CD14-positive monocyte (primary cell): ENCODE results near the gene DENND1B. TPM values are rescaled to one million over a fixed set of nuclear protein-coding genes. Genes with fewer than 3 reads are reported as not detected.

Experiments
- DNase-seq, 3 donors: peaks; one replicate each; pipeline ENCODE4 v3.0.0-alpha.2; 2011 to 2022
- H2AFZ ChIP-seq: 2 replicates; pipeline ENCODE4 v1.6.0; 2012; ENCODE audit warnings: mild to moderate bottlenecking, low read depth, low read length, inconsistent platforms; ENCODE audit not compliant: insufficient read depth, poor library complexity, severe bottlenecking
- H3K27ac ChIP-seq, 2 donors: 1 replicate in 1 of 2; 2 replicates in 1 of 2; pipeline ENCODE4 v1.5.1; 2012 to 2013; ENCODE audit warnings: low read length in 2 of 2, control low read depth in 1 of 2, inconsistent platforms in 1 of 2, low read depth in 1 of 2, mild to moderate bottlenecking in 1 of 2
- H3K27me3 ChIP-seq, 2 donors: one replicate each; pipeline versions ENCODE4 v1.6.0 to v1.6.1; 2011 to 2013; ENCODE audit warnings: low read length in 2 of 2; ENCODE audit not compliant: control insufficient read depth in 2 of 2, insufficient read depth in 2 of 2
- H3K36me3 ChIP-seq, 2 donors: replicated peaks in 1 of 2; 1 replicate in 1 of 2; 2 replicates in 1 of 2; pipeline versions ENCODE4 v1.5.1 to v1.6.1; 2012 to 2013; ENCODE audit warnings: low read length in 2 of 2, control low read depth in 1 of 2, inconsistent platforms in 1 of 2, mild to moderate bottlenecking in 1 of 2; ENCODE audit not compliant: insufficient read depth in 2 of 2, control insufficient read depth in 1 of 2
- H3K4me1 ChIP-seq, 2 donors: 1 replicate in 1 of 2; 2 replicates in 1 of 2; pipeline versions ENCODE4 v1.5.1 to v1.6.1; 2012 to 2013; ENCODE audit warnings: low read length in 2 of 2, control low read depth in 1 of 2, inconsistent platforms in 1 of 2, mild to moderate bottlenecking in 1 of 2, moderate library complexity in 1 of 2; ENCODE audit not compliant: insufficient read depth in 2 of 2, control insufficient read depth in 1 of 2
- H3K4me2 ChIP-seq: replicated peaks from 2 replicates; pipeline ENCODE3; 2012; ENCODE audit warnings: low read length, moderate library complexity, mild to moderate bottlenecking; ENCODE audit not compliant: poor library complexity, severe bottlenecking; ENCODE audit errors: extremely low read depth
- H3K4me3 ChIP-seq, 3 experiments: fragments of 200-600 bp in 1 of 3; sonication (generic) in 1 of 3; replicated peaks in 1 of 3; 1 replicate in 2 of 3; 2 replicates in 1 of 3; pipeline ENCODE4 v1.5.1; 2011 to 2013; ENCODE audit warnings: low read length in 3 of 3, mild to moderate bottlenecking in 3 of 3, control low read depth in 2 of 3, low read depth in 2 of 3, inconsistent platforms in 1 of 3, moderate library complexity in 1 of 3
- H3K79me2 ChIP-seq: 2 replicates; pipeline ENCODE4 v1.6.0; 2012; ENCODE audit warnings: mild to moderate bottlenecking, control low read depth, inconsistent platforms, low read length, moderate library complexity; ENCODE audit not compliant: insufficient read depth
- H3K9ac ChIP-seq: 2 replicates; pipeline ENCODE4 v1.6.0; 2017; ENCODE audit warnings: low read length, mild to moderate bottlenecking; ENCODE audit not compliant: insufficient read depth, poor library complexity, severe bottlenecking
- H3K9me3 ChIP-seq, 2 donors: replicated peaks in 1 of 2; 1 replicate in 1 of 2; 2 replicates in 1 of 2; pipeline versions ENCODE4 v1.5.1 to v1.6.1; 2012 to 2013; ENCODE audit warnings: low read length in 2 of 2, control low read depth in 1 of 2; ENCODE audit not compliant: control insufficient read depth in 1 of 2, insufficient read depth in 1 of 2
- H4K20me1 ChIP-seq: 2 replicates; pipeline ENCODE4 v1.6.0; 2012; ENCODE audit warnings: mild to moderate bottlenecking, low read length, control low read depth, moderate library complexity; ENCODE audit not compliant: insufficient read depth
- H3K27ac Mint-ChIP-seq, 7 donors: one replicate each; pipeline ENCODE4 v1.8.0; 2020; ENCODE audit warnings: mild to moderate bottlenecking in 7 of 7, mixed read lengths in 7 of 7, moderate library complexity in 6 of 7, inconsistent platforms in 2 of 7
- H3K27me3 Mint-ChIP-seq, 3 donors: one replicate each; pipeline ENCODE4 v1.8.0; 2021 to 2022; ENCODE audit warnings: low read depth in 3 of 3, mild to moderate bottlenecking in 3 of 3, mixed read lengths in 3 of 3, moderate library complexity in 3 of 3, inconsistent platforms in 1 of 3
- H3K36me3 Mint-ChIP-seq, 2 donors: one replicate each; pipeline ENCODE4 v1.8.0; 2020; ENCODE audit warnings: mixed read lengths in 2 of 2, inconsistent platforms in 1 of 2, mild to moderate bottlenecking in 1 of 2
- H3K4me1 Mint-ChIP-seq: one replicate; pipeline ENCODE4 v1.8.0; 2020; ENCODE audit warnings: mild to moderate bottlenecking, mixed read lengths
- H3K4me3 Mint-ChIP-seq, 2 donors: one replicate each; pipeline ENCODE4 v1.8.0; 2020; ENCODE audit warnings: mild to moderate bottlenecking in 2 of 2, mixed read lengths in 2 of 2, moderate library complexity in 1 of 2
- H3K9me3 Mint-ChIP-seq, 7 donors: one replicate each; pipeline ENCODE4 v1.8.0; 2020 to 2022; ENCODE audit warnings: mixed read lengths in 7 of 7, mild to moderate bottlenecking in 6 of 7, moderate library complexity in 6 of 7, inconsistent platforms in 2 of 7
- WGBS: methylation state at CpG from one replicate; pipeline ENCODE4 v1.1.5; 2013; ENCODE audit warnings: missing lambda C conversion rate; ENCODE audit not compliant: insufficient coverage; 5-methylcytosine and 5-hydroxymethylcytosine counted together
- intact Hi-C, 2 donors: fragments of 100-400 bp; cut with micrococcal nuclease; formaldehyde crosslinking; loops; one replicate each; pipeline versions ENCODE4 v1.15.0 to v1.15.1; 2023
- polyA plus RNA-seq, 3 donors: library from polyadenylated mRNA; depleted of rRNA in 1 of 3; unstranded in 2 of 3; stranded (reverse) in 1 of 3; fragments of 300-500 nt in 2 of 3; fragments of >200 nt in 1 of 3; fragmentation: Illumina TruSeq in 2 of 3; gene quantifications; 1 replicate in 2 of 3; 2 replicates in 1 of 3; pipeline ENCODE4 v1.2.3, GENCODE V29; 2012 to 2021
- TF ChIP-seq, protein P1 (sequence below): fragments of 200-600 bp; IDR thresholded peaks from one replicate; pipeline ENCODE4 v1.8.0; 2022; ENCODE audit warnings: antibody characterized with exemption, mild to moderate bottlenecking

DENND1B gene
- polyA plus RNA-seq, 3 donors = 3.0 to 8.2 (median 5.7) TPM

DNA sequence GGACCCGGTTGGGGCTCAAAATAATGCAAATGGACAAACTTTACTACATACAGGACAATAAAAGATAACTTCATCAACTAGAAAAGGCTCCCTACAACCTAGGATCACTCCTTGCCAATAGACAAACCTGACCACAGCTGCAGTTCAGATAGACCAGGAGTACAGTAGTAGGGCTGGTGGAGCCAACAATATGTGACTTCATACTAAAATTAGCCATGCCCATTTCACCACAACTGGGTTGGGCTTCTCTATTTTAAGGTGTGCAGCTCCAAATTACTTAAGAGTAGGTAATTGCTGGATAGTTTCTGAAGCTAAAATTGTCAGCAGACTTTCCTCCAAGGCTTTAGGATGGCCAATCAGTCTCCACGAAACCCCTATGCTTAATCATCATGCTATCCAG, 3.9 kb downstream of the DENND1B start:
- Mint-ChIP-seq H3K4me1 (peaks cover 63% of the 10 kb centered on the region), H3K9me3 (no peaks in the 10 kb centered on the region), H3K4me3 (no peak overlapping the region), H3K36me3 (peaks cover 2 to 4% of the 10 kb centered on the region in 2 donors), H3K27me3 (peaks cover 0 to 1% (median 0%) of the 10 kb centered on the region in 3 donors), H3K27ac (no peak overlapping the region)
- Histone ChIP-seq H3K9ac (no peak overlapping the region), H3K9me3 (no peaks in the 10 kb centered on the region), H3K4me2 (no peak overlapping the region), H3K4me1 (peaks cover 34 to 59% of the 10 kb centered on the region in 2 donors), H3K27me3 (no peaks in the 10 kb centered on the region), H4K20me1 (no peaks in the 10 kb centered on the region), H3K4me3 (no peak overlapping the region), H3K36me3 (no peaks in the 10 kb centered on the region), H3K27ac (no peak overlapping the region), H3K79me2 (peaks cover 66% of the 10 kb centered on the region), H2AFZ (no peak overlapping the region)
- DNase-seq = no peak
- TF ChIP-seq, protein P1, sequence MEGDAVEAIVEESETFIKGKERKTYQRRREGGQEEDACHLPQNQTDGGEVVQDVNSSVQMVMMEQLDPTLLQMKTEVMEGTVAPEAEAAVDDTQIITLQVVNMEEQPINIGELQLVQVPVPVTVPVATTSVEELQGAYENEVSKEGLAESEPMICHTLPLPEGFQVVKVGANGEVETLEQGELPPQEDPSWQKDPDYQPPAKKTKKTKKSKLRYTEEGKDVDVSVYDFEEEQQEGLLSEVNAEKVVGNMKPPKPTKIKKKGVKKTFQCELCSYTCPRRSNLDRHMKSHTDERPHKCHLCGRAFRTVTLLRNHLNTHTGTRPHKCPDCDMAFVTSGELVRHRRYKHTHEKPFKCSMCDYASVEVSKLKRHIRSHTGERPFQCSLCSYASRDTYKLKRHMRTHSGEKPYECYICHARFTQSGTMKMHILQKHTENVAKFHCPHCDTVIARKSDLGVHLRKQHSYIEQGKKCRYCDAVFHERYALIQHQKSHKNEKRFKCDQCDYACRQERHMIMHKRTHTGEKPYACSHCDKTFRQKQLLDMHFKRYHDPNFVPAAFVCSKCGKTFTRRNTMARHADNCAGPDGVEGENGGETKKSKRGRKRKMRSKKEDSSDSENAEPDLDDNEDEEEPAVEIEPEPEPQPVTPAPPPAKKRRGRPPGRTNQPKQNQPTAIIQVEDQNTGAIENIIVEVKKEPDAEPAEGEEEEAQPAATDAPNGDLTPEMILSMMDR = no peak
- WGBS = no CpG with 5 or more reads among the region's 2 CpGs
- intact Hi-C loops = no loop called here

DNA sequence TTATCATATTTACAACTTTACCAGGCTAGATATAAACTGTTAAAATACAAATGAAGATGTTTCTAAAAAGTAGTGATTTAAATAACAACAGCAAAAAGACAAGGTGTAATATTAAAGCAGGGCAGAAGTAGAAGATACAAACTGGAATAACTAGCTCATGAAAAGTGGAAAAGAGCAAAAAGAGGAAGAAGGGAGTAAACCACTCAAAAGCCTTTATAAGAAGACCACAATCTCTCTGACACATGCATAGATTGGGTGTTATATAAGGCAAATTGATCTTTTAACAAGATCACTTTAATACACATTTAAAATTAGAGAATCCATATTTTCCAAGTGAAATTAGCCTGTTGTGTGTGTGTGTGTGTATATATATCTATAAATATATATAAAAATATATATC, 5.0 kb downstream of the DENND1B start:
- no peaks in the 10 kb centered on the region for H3K9me3 ChIP-seq
- no peak overlapping the region for H3K9ac ChIP-seq
- Mint-ChIP-seq H3K27me3 (peaks cover 0 to 1% (median 0%) of the 10 kb centered on the region in 3 donors), H3K27ac (no peak overlapping the region), H3K4me3 (no peak overlapping the region), H3K9me3 (no peaks in the 10 kb centered on the region), H3K36me3 (peaks cover 7% of the 10 kb centered on the region in 2 donors), H3K4me1 (peaks cover 58% of the 10 kb centered on the region)
- no peak overlapping the region for H3K27ac ChIP-seq
- no peaks in the 10 kb centered on the region for H3K36me3 ChIP-seq
- H3K4me2 ChIP-seq = no peak overlapping the region
- DNase-seq = peak in 2 of 3 donors; percentile 31 to 44
- TF ChIP-seq, protein P1 = no peak
- H2AFZ ChIP-seq = no peak overlapping the region
- no peaks in the 10 kb centered on the region for H3K27me3 ChIP-seq
- H3K79me2 ChIP-seq = peaks cover 75% of the 10 kb centered on the region
- H3K4me1 ChIP-seq = peaks cover 24 to 48% of the 10 kb centered on the region in 2 donors
- H3K4me3 ChIP-seq = no peak overlapping the region
- intact Hi-C loops = no loop called here
- H4K20me1 ChIP-seq = no peaks in the 10 kb centered on the region
